ENCODE measurements around the gene CCDC85C.

GRCh38 chr14:99651953-99652746 lies 48.1 kb upstream of the CCDC85C start:
- TF ChIP-seq CTCF (conservative IDR thresholded peaks at IDR 0.05; ENCODE audit: low read length), result 0 out of 2 replicates have a peak, but pooled peaks have one; percentile 20
- no peak for TF ChIP-seq EZH2phosphoT487 (IDR thresholded peaks at IDR 0.05; ENCODE audit: borderline replicate concordance, low read depth, low read length)

All from OCI-LY7 (cell line).